Stimulated activated CD4-positive, alpha-beta T cell treated with anti-CD3 and anti-CD28 coated beads, Interleukin-15, amount 100 ng/mL, for 24 hours (primary cell): ENCODE measurements around the gene TBCD.
A peak's percentile ranks its signal among the peaks of the same experiment; 100 is the strongest.
"Not testable (repeated sequence)": the region's sequence is repeated elsewhere in the genome, so short reads cannot be mapped to it uniquely, and the experiment has no call there.

Source experiments
- DNase-seq: peaks from one replicate; pipeline ENCODE4 v3.0.0-alpha.2; 2020

The TBCD gene

GRCh38 chr17:82767041-82767754 lies 15.3 kb downstream of the TBCD start:
- DNase-seq: peak; percentile 59

- no peak for DNase-seq
Measured at GRCh38 chr17:82769041-82769440, 17.2 kb downstream of the TBCD start.

- no peak for DNase-seq
Measured at GRCh38 chr17:82772026-82772425, 20.2 kb downstream of the TBCD start.

GRCh38 chr17:82774456-82774855 lies 22.6 kb downstream of the TBCD start:
- DNase-seq: not testable (repeated sequence)

- DNase-seq: peak; percentile 53
Measured at GRCh38 chr17:82775001-82775823, 23.3 kb downstream of the TBCD start.

GRCh38 chr17:82776454-82776853 lies 24.6 kb downstream of the TBCD start:
- DNase-seq: no peak

- DNase-seq: not testable (repeated sequence)
Measured at GRCh38 chr17:82777778-82778375, 26.0 kb downstream of the TBCD start.

- no peak for DNase-seq
Measured at GRCh38 chr17:82779541-82779940, 27.7 kb downstream of the TBCD start.

- no peak for DNase-seq
Measured at GRCh38 chr17:82780195-82780594, 28.3 kb downstream of the TBCD start.

- DNase-seq: no peak
Measured at GRCh38 chr17:82780971-82781893, 29.4 kb downstream of the TBCD start.

GRCh38 chr17:82781894-82782274 lies 30.0 kb downstream of the TBCD start:
- DNase-seq: peak; percentile 82

- DNase-seq: no peak
Measured at GRCh38 chr17:82782657-82783207, 30.9 kb downstream of the TBCD start.

GRCh38 chr17:82783498-82783897 lies 31.6 kb downstream of the TBCD start:
- no peak for DNase-seq

- not testable (repeated sequence) for DNase-seq
Measured at GRCh38 chr17:82785581-82785980, 33.7 kb downstream of the TBCD start.

GRCh38 chr17:82786427-82786826 lies 34.6 kb downstream of the TBCD start:
- DNase-seq: no peak

GRCh38 chr17:82787081-82787848 lies 35.4 kb downstream of the TBCD start:
- DNase-seq: no peak

- no peak for DNase-seq
Measured at GRCh38 chr17:82788206-82789001, 36.5 kb downstream of the TBCD start.

GRCh38 chr17:82789051-82789592 lies 37.3 kb downstream of the TBCD start:
- no peak for DNase-seq

GRCh38 chr17:82789806-82790205 lies 37.9 kb downstream of the TBCD start:
- DNase-seq: no peak

- no peak for DNase-seq
Measured at GRCh38 chr17:82790391-82790790, 38.5 kb downstream of the TBCD start.
